Measurements from ENCODE around the gene TRIM50.

- no peak for TF ChIP-seq CTCF (IDR thresholded peaks at IDR 0.05; ENCODE audit: borderline replicate concordance, extremely low read depth, low read length, poor library complexity, severe bottlenecking)
- TF ChIP-seq EZH2 (IDR thresholded peaks at IDR 0.05; ENCODE audit: borderline replicate concordance, low read depth, low read length, severe bottlenecking), result no peak
Observed at GRCh38 chr7:73349763-73350162, 21.9 kb upstream of the TRIM50 start.

Data from DND-41 (cell line).